GM12878 (cell line): ENCODE results near the gene HPSE. TPM values are rescaled to one million over a fixed set of nuclear protein-coding genes. Genes with fewer than 3 reads are reported as not detected.

Experiments used
- BCL11A ChIP-seq: IDR thresholded peaks from 2 replicates; pipeline ENCODE4 v1.6.1; 2011; ENCODE audit warnings: low read depth, low read length
- CEBPB ChIP-seq, 2 experiments: fragments of 150-350 bp in 1 of 2; IDR thresholded peaks; 2 replicates each; pipeline ENCODE4 v1.6.1; 2012 to 2014; ENCODE audit warnings: low read depth in 2 of 2, low read length in 2 of 2, borderline replicate concordance in 1 of 2, inconsistent platforms in 1 of 2
- ETV6 ChIP-seq, 2 experiments: fragments of 450-650 bp in 1 of 2; IDR thresholded peaks in 1 of 2; conservative IDR thresholded peaks in 1 of 2; 2 replicates each; pipeline ENCODE4 v1.6.1; 2014; ENCODE audit warnings: antibody characterized with exemption in 1 of 2, borderline replicate concordance in 1 of 2, low read depth in 1 of 2, mild to moderate bottlenecking in 1 of 2, moderate library complexity in 1 of 2
- HCFC1 ChIP-seq: fragments of 150-350 bp; IDR thresholded peaks from 2 replicates; pipeline ENCODE4 v1.6.1; 2014; ENCODE audit warnings: low read length
- IKZF1 ChIP-seq: fragments of 450-650 bp; conservative IDR thresholded peaks from 2 replicates; pipeline ENCODE4 v1.6.1; 2017; ENCODE audit warnings: antibody characterized with exemption, mild to moderate bottlenecking
- IKZF2 ChIP-seq, 2 experiments: fragments of 450-650 bp; IDR thresholded peaks; 2 replicates each; pipeline ENCODE4 v1.6.1; 2017; ENCODE audit warnings: mild to moderate bottlenecking in 2 of 2, moderate library complexity in 2 of 2
- JUNB ChIP-seq: IDR thresholded peaks from 2 replicates; pipeline ENCODE4 v1.6.1; 2016; ENCODE audit warnings: antibody characterized with exemption, mild to moderate bottlenecking
- KAT2A ChIP-seq: conservative IDR thresholded peaks from 2 replicates; pipeline ENCODE4 v1.6.1; 2011; ENCODE audit warnings: low read depth, low read length; ENCODE audit not compliant: control insufficient read depth
- MEF2A ChIP-seq: IDR thresholded peaks from 2 replicates; pipeline ENCODE4 v1.6.1; 2011; ENCODE audit warnings: low read depth, mild to moderate bottlenecking, low read length, moderate library complexity; ENCODE audit not compliant: insufficient read depth
- MXI1 ChIP-seq: fragments of 150-350 bp; IDR thresholded peaks from 2 replicates; pipeline ENCODE4 v1.6.1; 2011; ENCODE audit warnings: low read depth, mild to moderate bottlenecking, inconsistent platforms, low read length, improper control_type of control experiment
- NR2C1 ChIP-seq: fragments of 450-650 bp; IDR thresholded peaks from 2 replicates; pipeline ENCODE4 v1.6.1; 2017; ENCODE audit warnings: antibody characterized with exemption, mild to moderate bottlenecking, moderate library complexity
- YY1 ChIP-seq: IDR thresholded peaks from 2 replicates; pipeline ENCODE4 v1.6.1; 2011; ENCODE audit warnings: low read depth, mild to moderate bottlenecking, low read length
- ZNF207 ChIP-seq: fragments of 450-650 bp; IDR thresholded peaks from 2 replicates; pipeline ENCODE4 v1.6.1; 2014; ENCODE audit warnings: antibody characterized with exemption, mild to moderate bottlenecking, borderline replicate concordance
- polyA plus RNA-seq, 11 experiments: library from polyadenylated mRNA; depleted of rRNA in 4 of 11; unstranded in 6 of 11; stranded (reverse) in 5 of 11; fragments of >200 nt; fragmentation: Nextera tagmentation in 4 of 11; fragmentation: Illumina TruSeq in 1 of 11; extraction: Ambion mirVana in 4 of 11; extraction: Trizol in 1 of 11; gene quantifications; 1 replicate in 1 of 11; 2 replicates in 10 of 11; pipeline versions ENCODE4 v1.2.1 to v1.2.3, GENCODE V29; 2011 to 2016; ENCODE audit warnings: inconsistent platforms in 2 of 11, missing spikeins in 2 of 11, low read depth in 1 of 11
- total RNA-seq, 4 experiments: library from RNA; depleted of rRNA in 3 of 4; stranded (reverse); fragments of >200 nt in 3 of 4; fragmentation: Illumina TruSeq in 1 of 4; extraction: Trizol in 1 of 4; gene quantifications; 2 replicates each; pipeline versions ENCODE4 v1.2.1 to v1.2.3, GENCODE V29; 2013 to 2021
- TF ChIP-seq, protein P1 (sequence below): fragments of 450-650 bp; IDR thresholded peaks from 2 replicates; pipeline ENCODE4 v1.6.1; 2017; ENCODE audit warnings: mild to moderate bottlenecking, moderate library complexity
- TF ChIP-seq, protein P2 (sequence below): fragments of 450-650 bp; IDR thresholded peaks from 2 replicates; pipeline ENCODE4 v1.6.1; 2017; ENCODE audit warnings: antibody characterized with exemption, mild to moderate bottlenecking, moderate library complexity
- TF ChIP-seq, protein P3 (sequence below): IDR thresholded peaks from 2 replicates; pipeline ENCODE4 v1.6.1; 2012; ENCODE audit warnings: low read depth, low read length, improper control_type of control experiment
- TF ChIP-seq, protein P4 (sequence below): IDR thresholded peaks from 2 replicates; pipeline ENCODE4 v1.6.1; 2012; ENCODE audit warnings: low read length, inconsistent platforms

HPSE gene
- total and polyA plus RNA-seq, 10 of the 15 experiments (the other 5 are each of a cell fraction or from before 2014, with no cell fraction given), result 0.16 to 0.89 (median 0.58) TPM

DNA sequence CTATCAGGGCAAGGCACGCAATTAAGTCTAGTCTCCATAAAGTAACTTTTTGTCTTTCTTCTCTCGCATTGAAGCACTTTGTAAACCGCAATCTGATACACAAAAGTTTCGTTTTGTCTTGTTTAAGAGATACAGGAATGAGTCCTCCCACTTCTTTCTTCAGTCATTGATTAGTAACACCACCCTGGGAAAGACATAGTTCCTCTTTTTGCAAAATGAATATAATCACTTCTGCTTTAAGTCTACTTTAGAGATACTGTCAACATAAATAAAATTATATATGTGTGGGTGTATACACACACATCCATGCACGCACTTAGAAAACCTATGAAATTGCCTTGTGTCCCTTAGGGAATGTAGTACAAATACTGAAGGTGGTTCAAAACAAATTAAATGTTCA lies 61.7 kb downstream of the HPSE start (continued):
- TF ChIP-seq HCFC1, result no peak
- TF ChIP-seq, protein P1, sequence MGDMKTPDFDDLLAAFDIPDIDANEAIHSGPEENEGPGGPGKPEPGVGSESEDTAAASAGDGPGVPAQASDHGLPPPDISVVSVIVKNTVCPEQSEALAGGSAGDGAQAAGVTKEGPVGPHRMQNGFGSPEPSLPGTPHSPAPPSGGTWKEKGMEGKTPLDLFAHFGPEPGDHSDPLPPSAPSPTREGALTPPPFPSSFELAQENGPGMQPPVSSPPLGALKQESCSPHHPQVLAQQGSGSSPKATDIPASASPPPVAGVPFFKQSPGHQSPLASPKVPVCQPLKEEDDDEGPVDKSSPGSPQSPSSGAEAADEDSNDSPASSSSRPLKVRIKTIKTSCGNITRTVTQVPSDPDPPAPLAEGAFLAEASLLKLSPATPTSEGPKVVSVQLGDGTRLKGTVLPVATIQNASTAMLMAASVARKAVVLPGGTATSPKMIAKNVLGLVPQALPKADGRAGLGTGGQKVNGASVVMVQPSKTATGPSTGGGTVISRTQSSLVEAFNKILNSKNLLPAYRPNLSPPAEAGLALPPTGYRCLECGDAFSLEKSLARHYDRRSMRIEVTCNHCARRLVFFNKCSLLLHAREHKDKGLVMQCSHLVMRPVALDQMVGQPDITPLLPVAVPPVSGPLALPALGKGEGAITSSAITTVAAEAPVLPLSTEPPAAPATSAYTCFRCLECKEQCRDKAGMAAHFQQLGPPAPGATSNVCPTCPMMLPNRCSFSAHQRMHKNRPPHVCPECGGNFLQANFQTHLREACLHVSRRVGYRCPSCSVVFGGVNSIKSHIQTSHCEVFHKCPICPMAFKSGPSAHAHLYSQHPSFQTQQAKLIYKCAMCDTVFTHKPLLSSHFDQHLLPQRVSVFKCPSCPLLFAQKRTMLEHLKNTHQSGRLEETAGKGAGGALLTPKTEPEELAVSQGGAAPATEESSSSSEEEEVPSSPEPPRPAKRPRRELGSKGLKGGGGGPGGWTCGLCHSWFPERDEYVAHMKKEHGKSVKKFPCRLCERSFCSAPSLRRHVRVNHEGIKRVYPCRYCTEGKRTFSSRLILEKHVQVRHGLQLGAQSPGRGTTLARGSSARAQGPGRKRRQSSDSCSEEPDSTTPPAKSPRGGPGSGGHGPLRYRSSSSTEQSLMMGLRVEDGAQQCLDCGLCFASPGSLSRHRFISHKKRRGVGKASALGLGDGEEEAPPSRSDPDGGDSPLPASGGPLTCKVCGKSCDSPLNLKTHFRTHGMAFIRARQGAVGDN, result no peak
- TF ChIP-seq ETV6 (conservative IDR thresholded peaks at IDR 0.05 in 1 of 2, IDR thresholded peaks at IDR 0.05 in 1 of 2; ENCODE audit: borderline replicate concordance in 1 of 2, low read depth in 1 of 2), result peak in 1 of 2 experiments; percentile 50; a peak in 1 of 4 replicates
- peak; percentile 74 for TF ChIP-seq MEF2A
- TF ChIP-seq ZNF207, result no peak
- TF ChIP-seq NR2C1, result no peak
- no peak for TF ChIP-seq KAT2A
- TF ChIP-seq, protein P2, sequence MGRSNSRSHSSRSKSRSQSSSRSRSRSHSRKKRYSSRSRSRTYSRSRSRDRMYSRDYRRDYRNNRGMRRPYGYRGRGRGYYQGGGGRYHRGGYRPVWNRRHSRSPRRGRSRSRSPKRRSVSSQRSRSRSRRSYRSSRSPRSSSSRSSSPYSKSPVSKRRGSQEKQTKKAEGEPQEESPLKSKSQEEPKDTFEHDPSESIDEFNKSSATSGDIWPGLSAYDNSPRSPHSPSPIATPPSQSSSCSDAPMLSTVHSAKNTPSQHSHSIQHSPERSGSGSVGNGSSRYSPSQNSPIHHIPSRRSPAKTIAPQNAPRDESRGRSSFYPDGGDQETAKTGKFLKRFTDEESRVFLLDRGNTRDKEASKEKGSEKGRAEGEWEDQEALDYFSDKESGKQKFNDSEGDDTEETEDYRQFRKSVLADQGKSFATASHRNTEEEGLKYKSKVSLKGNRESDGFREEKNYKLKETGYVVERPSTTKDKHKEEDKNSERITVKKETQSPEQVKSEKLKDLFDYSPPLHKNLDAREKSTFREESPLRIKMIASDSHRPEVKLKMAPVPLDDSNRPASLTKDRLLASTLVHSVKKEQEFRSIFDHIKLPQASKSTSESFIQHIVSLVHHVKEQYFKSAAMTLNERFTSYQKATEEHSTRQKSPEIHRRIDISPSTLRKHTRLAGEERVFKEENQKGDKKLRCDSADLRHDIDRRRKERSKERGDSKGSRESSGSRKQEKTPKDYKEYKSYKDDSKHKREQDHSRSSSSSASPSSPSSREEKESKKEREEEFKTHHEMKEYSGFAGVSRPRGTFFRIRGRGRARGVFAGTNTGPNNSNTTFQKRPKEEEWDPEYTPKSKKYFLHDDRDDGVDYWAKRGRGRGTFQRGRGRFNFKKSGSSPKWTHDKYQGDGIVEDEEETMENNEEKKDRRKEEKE, result no peak
- TF ChIP-seq IKZF2 (IDR thresholded peaks at IDR 0.05), result peak; percentile 99
- TF ChIP-seq, protein P3, sequence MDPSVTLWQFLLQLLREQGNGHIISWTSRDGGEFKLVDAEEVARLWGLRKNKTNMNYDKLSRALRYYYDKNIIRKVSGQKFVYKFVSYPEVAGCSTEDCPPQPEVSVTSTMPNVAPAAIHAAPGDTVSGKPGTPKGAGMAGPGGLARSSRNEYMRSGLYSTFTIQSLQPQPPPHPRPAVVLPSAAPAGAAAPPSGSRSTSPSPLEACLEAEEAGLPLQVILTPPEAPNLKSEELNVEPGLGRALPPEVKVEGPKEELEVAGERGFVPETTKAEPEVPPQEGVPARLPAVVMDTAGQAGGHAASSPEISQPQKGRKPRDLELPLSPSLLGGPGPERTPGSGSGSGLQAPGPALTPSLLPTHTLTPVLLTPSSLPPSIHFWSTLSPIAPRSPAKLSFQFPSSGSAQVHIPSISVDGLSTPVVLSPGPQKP, result no peak
- TF ChIP-seq IKZF1, result peak; percentile 95
- TF ChIP-seq, protein P4, sequence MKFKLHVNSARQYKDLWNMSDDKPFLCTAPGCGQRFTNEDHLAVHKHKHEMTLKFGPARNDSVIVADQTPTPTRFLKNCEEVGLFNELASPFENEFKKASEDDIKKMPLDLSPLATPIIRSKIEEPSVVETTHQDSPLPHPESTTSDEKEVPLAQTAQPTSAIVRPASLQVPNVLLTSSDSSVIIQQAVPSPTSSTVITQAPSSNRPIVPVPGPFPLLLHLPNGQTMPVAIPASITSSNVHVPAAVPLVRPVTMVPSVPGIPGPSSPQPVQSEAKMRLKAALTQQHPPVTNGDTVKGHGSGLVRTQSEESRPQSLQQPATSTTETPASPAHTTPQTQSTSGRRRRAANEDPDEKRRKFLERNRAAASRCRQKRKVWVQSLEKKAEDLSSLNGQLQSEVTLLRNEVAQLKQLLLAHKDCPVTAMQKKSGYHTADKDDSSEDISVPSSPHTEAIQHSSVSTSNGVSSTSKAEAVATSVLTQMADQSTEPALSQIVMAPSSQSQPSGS, result peak; percentile 94
- TF ChIP-seq MXI1, result peak; percentile 55; the same call in 1 of the 2 replicates
- no peak for TF ChIP-seq CEBPB (IDR thresholded peaks at IDR 0.05; ENCODE audit: borderline replicate concordance in 1 of 2, low read depth in 2 of 2, low read length in 2 of 2)
- TF ChIP-seq BCL11A, result peak; percentile 95
- TF ChIP-seq YY1, result no peak
- peak; percentile 89 for TF ChIP-seq JUNB
